Measurements from ENCODE around the gene LUC7L.

DNA sequence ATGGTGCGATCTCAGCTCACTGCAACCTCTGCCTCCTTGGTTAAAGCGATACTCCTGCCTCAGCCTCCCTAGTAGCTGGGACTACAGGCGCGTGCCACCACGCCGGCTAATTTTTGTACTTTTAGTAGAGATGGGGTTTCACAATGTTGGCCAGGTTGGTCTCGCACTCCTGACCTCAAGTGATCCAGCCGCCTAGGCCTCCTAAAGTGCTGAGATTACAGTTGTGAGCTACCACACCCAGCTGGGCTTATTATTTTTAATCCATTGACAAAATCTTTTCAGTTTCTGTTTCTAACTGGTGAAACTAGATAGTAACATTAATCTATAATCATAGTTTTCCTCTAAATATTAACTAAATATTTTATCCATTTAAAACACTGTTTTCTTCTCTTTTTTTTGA, 11.3 kb upstream of the LUC7L start:
- TF ChIP-seq EZH2 (IDR thresholded peaks at IDR 0.05; ENCODE audit: borderline replicate concordance, low read depth, low read length, severe bottlenecking) (no peak), CTCF (IDR thresholded peaks at IDR 0.05; ENCODE audit: borderline replicate concordance, extremely low read depth, low read length, poor library complexity, severe bottlenecking) (no peak)

Data from DND-41 (cell line).